Adipocyte (in vitro differentiated cells): ENCODE results near the gene MRRF.

Experiments used
- DNase-seq: peaks from one replicate; pipeline ENCODE4 v3.0.0-alpha.2; 2015; ENCODE audit warnings: low read depth
- H3K27me3 ChIP-seq: replicated peaks from 2 replicates; pipeline ENCODE4 v1.7.0; 2013; ENCODE audit warnings: mild to moderate bottlenecking, low read length, moderate library complexity; ENCODE audit not compliant: control insufficient read depth, insufficient read depth
- H3K36me3 ChIP-seq: 2 replicates; pipeline ENCODE4 v1.7.0; 2013; ENCODE audit warnings: low read length, mild to moderate bottlenecking, moderate library complexity; ENCODE audit not compliant: control insufficient read depth, insufficient read depth, severe bottlenecking
- H3K4me1 ChIP-seq: 2 replicates; pipeline ENCODE4 v1.7.0; 2013; ENCODE audit warnings: mild to moderate bottlenecking, low read length, moderate library complexity; ENCODE audit not compliant: control insufficient read depth, insufficient read depth
- H3K4me3 ChIP-seq: 2 replicates; pipeline ENCODE4 v1.7.0; 2013; ENCODE audit warnings: mild to moderate bottlenecking, low read length, moderate library complexity
- H3K9ac ChIP-seq: 2 replicates; pipeline ENCODE4 v1.7.0; 2013; ENCODE audit warnings: mild to moderate bottlenecking, low read length, moderate library complexity
- H3K9me3 ChIP-seq: 2 replicates; pipeline ENCODE4 v1.7.0; 2013; ENCODE audit warnings: mild to moderate bottlenecking, low read length, moderate library complexity; ENCODE audit not compliant: control insufficient read depth

MRRF gene

DNA sequence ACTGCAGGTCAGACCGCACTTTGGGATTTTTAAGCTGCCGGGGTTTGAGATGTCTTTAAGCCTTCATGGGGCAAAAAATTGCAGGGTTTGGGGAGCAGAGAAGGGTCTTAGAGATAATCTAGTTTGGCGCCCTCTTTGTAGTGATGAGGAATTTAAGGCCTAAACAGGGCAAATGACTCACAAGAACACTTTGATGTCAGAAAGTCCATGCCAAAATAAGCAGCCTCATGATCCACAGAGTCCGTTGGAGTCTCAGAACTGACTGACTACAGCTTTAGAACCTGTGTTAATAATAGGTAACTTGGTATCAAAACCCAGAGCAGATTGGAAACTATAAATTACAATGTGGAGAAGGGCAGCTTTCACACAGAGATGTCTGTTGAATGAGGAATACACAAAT, 70.2 kb downstream of the MRRF start:
- Histone ChIP-seq H3K4me1 (no peaks in the 10 kb centered on the region), H3K9ac (no peak overlapping the region)
- no peak for DNase-seq

GRCh38 chr9:122336189-122336588, 71.5 kb downstream of the MRRF start:
- no peaks in the 10 kb centered on the region for H3K4me1 ChIP-seq
- no peak overlapping the region for H3K4me3 ChIP-seq
- no peak for DNase-seq
- H3K9me3 ChIP-seq: no peaks in the 10 kb centered on the region
- peaks cover 29% of the 10 kb centered on the region for H3K27me3 ChIP-seq
- no peaks in the 10 kb centered on the region for H3K36me3 ChIP-seq
- H3K9ac ChIP-seq: no peak overlapping the region

More for the DNA sequence above, 70.2 kb downstream of the MRRF start:
- H3K9me3 ChIP-seq: no peaks in the 10 kb centered on the region
- peaks cover 3% of the 10 kb centered on the region for H3K36me3 ChIP-seq
- peaks cover 29% of the 10 kb centered on the region for H3K27me3 ChIP-seq
- no peak overlapping the region for H3K4me3 ChIP-seq

DNA sequence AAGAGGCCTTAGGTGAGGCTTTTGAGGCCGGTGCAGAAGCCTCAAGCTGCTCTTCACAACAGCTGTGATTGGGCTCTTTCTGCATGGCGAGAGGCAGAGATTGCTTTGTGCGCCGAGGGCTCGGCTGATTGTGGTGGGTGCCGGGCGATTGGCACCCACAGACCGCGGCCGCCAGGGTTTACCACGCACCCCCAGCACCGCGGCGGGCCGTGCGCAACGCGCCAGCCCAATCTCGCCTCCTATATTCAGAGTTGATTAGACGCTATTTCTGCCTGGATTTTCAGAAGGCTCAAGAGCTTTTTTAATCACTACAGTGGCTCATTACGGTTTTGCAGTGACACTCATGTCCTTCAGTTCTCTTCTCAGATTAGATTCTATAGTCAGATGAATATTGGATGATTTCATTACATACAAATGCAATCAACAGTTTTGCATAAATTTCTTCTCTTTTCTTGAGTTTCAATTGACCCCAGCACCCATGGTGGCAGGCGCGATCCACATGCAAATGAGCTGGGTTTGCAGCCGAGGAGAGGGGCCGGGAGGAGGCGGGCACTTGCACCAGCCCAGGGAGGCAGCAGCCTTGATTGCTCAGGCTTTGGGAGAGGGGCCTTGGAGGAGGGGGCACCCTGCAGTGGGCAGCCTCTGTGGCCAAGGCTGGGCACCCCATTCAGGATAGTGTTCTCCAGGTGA, 72.3 kb downstream of the MRRF start:
- H3K9me3 ChIP-seq: no peaks in the 10 kb centered on the region

DNA sequence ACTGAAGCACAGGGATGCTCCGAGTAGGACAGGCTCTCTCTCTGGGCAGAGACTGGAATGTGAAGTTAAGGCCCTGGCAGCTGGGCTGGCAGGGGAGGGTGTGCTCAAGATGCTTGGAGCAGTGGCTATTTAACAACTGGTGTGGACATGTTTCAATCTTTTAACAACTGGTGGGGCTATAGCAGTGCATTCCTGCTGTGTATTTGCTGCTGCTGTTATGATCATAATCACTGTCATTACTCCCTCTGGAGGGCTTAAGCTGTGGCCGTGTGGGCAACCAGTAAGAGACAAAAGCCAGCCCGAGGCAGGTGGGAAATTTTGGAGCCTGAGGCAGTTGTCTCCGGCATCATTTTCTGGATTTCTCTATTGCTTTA, 72.9 kb downstream of the MRRF start:
- H3K4me3 ChIP-seq: no peak overlapping the region
- peaks cover 29% of the 10 kb centered on the region for H3K27me3 ChIP-seq
- H3K36me3 ChIP-seq: no peaks in the 10 kb centered on the region
- no peaks in the 10 kb centered on the region for H3K4me1 ChIP-seq
- no peak overlapping the region for H3K9ac ChIP-seq
- DNase-seq: no peak
- no peaks in the 10 kb centered on the region for H3K9me3 ChIP-seq

More for the DNA sequence above, 72.3 kb downstream of the MRRF start:
- Histone ChIP-seq H3K4me1 (no peaks in the 10 kb centered on the region), H3K9ac (no peak overlapping the region), H3K36me3 (no peaks in the 10 kb centered on the region), H3K4me3 (no peak overlapping the region), H3K27me3 (peaks cover 29% of the 10 kb centered on the region)
- no peak for DNase-seq

GRCh38 chr9:122338536-122338935, 73.9 kb downstream of the MRRF start:
- Histone ChIP-seq H3K9me3 (no peaks in the 10 kb centered on the region), H3K27me3 (peaks cover 29% of the 10 kb centered on the region), H3K36me3 (no peaks in the 10 kb centered on the region), H3K9ac (no peak overlapping the region), H3K4me1 (no peaks in the 10 kb centered on the region), H3K4me3 (no peak overlapping the region)
- no peak for DNase-seq

GRCh38 chr9:122338994-122339393, 74.3 kb downstream of the MRRF start:
- peaks cover 29% of the 10 kb centered on the region for H3K27me3 ChIP-seq
- H3K9ac ChIP-seq: no peak overlapping the region
- H3K9me3 ChIP-seq: no peaks in the 10 kb centered on the region
- no peaks in the 10 kb centered on the region for H3K4me1 ChIP-seq
- H3K4me3 ChIP-seq: no peak overlapping the region
- DNase-seq: no peak
- H3K36me3 ChIP-seq: no peaks in the 10 kb centered on the region

DNA sequence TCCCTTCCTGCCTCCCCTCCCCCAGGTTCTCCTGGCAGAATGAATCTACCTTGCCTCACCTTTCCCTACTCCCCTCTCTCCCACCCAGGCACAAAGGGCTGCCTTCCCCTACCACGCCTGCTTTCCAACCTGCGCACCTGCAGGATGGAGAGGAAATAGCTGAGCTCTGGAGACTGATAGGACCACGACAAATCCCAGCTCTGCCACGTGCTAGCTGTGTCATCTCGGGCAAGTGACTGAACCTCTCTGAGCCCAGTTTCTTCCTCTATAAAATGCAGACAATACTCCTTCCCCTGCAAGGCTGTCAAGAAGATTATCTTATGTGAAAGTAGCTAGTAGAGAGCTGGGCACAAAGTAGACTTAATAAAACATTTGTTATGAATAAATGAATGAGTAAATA, 74.9 kb downstream of the MRRF start:
- no peak overlapping the region for H3K4me3 ChIP-seq
- no peaks in the 10 kb centered on the region for H3K4me1 ChIP-seq
- H3K9me3 ChIP-seq: no peaks in the 10 kb centered on the region
- H3K27me3 ChIP-seq: peaks cover 29% of the 10 kb centered on the region
- no peaks in the 10 kb centered on the region for H3K36me3 ChIP-seq
- DNase-seq: no peak
- H3K9ac ChIP-seq: no peak overlapping the region

DNA sequence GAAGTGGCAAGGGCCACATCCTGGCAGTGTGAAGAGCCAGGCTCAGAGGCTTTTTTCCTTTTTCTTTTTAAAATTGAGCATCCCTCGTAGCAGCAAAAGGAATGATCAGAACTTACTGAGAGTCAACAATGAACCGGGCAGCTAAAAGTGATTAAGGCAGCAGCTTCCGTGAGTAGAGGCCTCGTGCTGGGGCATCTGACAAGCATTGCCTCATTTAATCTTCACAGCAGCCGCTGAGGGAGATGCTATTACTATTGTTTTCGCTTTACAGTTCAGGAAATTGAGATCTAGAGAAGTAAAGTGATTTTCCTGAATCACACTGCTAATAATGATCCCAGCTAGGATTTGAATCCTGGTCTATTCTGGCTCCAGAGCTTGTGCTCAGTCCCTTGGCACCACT, 75.5 kb downstream of the MRRF start:
- Histone ChIP-seq H3K27me3 (peaks cover 29% of the 10 kb centered on the region), H3K9ac (no peak overlapping the region), H3K36me3 (no peaks in the 10 kb centered on the region), H3K9me3 (no peaks in the 10 kb centered on the region), H3K4me3 (no peak overlapping the region), H3K4me1 (no peaks in the 10 kb centered on the region)
- DNase-seq: peak; percentile 13

- Histone ChIP-seq H3K4me1 (peaks cover 4% of the 10 kb centered on the region), H3K4me3 (no peak overlapping the region), H3K9me3 (no peaks in the 10 kb centered on the region), H3K9ac (no peak overlapping the region), H3K27me3 (peaks cover 11% of the 10 kb centered on the region), H3K36me3 (no peaks in the 10 kb centered on the region)
- DNase-seq: no peak
Measured at GRCh38 chr9:122342323-122343050, 77.8 kb downstream of the MRRF start.

GRCh38 chr9:122346478-122347347, 82.0 kb downstream of the MRRF start:
- H3K4me3 ChIP-seq: peak overlapping the region; percentile 80
- DNase-seq: peak; percentile 63
- H3K4me1 ChIP-seq: peaks cover 5% of the 10 kb centered on the region
- H3K27me3 ChIP-seq: peaks cover 9% of the 10 kb centered on the region
- H3K9ac ChIP-seq: peak overlapping the region; percentile 83
- H3K9me3 ChIP-seq: no peaks in the 10 kb centered on the region
- no peaks in the 10 kb centered on the region for H3K36me3 ChIP-seq
